Neural crest cell (in vitro differentiated cells): ENCODE data around the gene CPAMD8. TPM values are rescaled to one million over a fixed set of nuclear protein-coding genes. Genes with fewer than 3 reads are reported as not detected.

Experiments
- DNase-seq: peaks from one replicate; pipeline ENCODE4 v3.0.0; 2021; ENCODE audit warnings: low read depth, mixed read lengths, low spot score
- H3K27ac Mint-ChIP-seq: one replicate; pipeline ENCODE4 v1.8.0; 2021; ENCODE audit warnings: mild to moderate bottlenecking, mixed read lengths; ENCODE audit not compliant: unreplicated experiment
- H3K27me3 Mint-ChIP-seq: 2 replicates; pipeline ENCODE4 v1.8.0; 2021; ENCODE audit warnings: low read depth, mild to moderate bottlenecking, mixed read lengths
- H3K36me3 Mint-ChIP-seq: 2 replicates; pipeline ENCODE4 v1.8.0; 2021; ENCODE audit warnings: low read depth, mild to moderate bottlenecking, mixed read lengths
- H3K4me1 Mint-ChIP-seq: 2 replicates; pipeline ENCODE4 v1.8.0; 2021; ENCODE audit warnings: mixed read lengths
- H3K4me3 Mint-ChIP-seq: one replicate; pipeline ENCODE4 v1.8.0; 2021; ENCODE audit warnings: mild to moderate bottlenecking, mixed read lengths
- H3K9me3 Mint-ChIP-seq: 2 replicates; pipeline ENCODE4 v1.8.0; 2021; ENCODE audit warnings: mixed read lengths
- CTCF ChIP-seq: fragments of 200-600 bp; sonication (generic); conservative IDR thresholded peaks from 2 replicates; pipeline ENCODE4 v1.5.0; 2021; ENCODE audit warnings: antibody characterized with exemption, mild to moderate bottlenecking
- total RNA-seq: library from RNA; stranded (reverse); gene quantifications from 2 replicates; pipeline ENCODE4 v1.2.1, GENCODE V29; 2021

Gene CPAMD8
- total RNA-seq, 1 donor from 2014 or later = 14.5 TPM

- Mint-ChIP-seq H3K9me3 (no peaks in the 10 kb centered on the region), H3K27ac (no peak overlapping the region), H3K36me3 (no peaks in the 10 kb centered on the region), H3K27me3 (peaks cover 11% of the 10 kb centered on the region), H3K4me1 (peaks cover 4% of the 10 kb centered on the region), H3K4me3 (no peak overlapping the region)
- TF ChIP-seq CTCF = no peak
- no peak for DNase-seq
Measured at GRCh38 chr19:16903347-16903746, 123.3 kb downstream of the CPAMD8 start.

GRCh38 chr19:16902545-16902944 is 124.1 kb downstream of the CPAMD8 start:
- peaks cover 5% of the 10 kb centered on the region for H3K4me1 Mint-ChIP-seq
- H3K4me3 Mint-ChIP-seq = no peak overlapping the region
- no peak for DNase-seq
- H3K27ac Mint-ChIP-seq = no peak overlapping the region
- no peaks in the 10 kb centered on the region for H3K9me3 Mint-ChIP-seq
- H3K27me3 Mint-ChIP-seq = peaks cover 15% of the 10 kb centered on the region
- no peak for TF ChIP-seq CTCF
- no peaks in the 10 kb centered on the region for H3K36me3 Mint-ChIP-seq

GRCh38 chr19:16901491-16902175 is 125.0 kb downstream of the CPAMD8 start:
- no peak for DNase-seq
- Mint-ChIP-seq H3K36me3 (no peaks in the 10 kb centered on the region), H3K9me3 (no peaks in the 10 kb centered on the region), H3K4me1 (peaks cover 5% of the 10 kb centered on the region), H3K4me3 (peak overlapping the region; percentile 51), H3K27me3 (peaks cover 19% of the 10 kb centered on the region), H3K27ac (no peak overlapping the region)
- no peak for TF ChIP-seq CTCF

GRCh38 chr19:16899566-16900075 is 127.0 kb downstream of the CPAMD8 start:
- H3K36me3 Mint-ChIP-seq = no peaks in the 10 kb centered on the region
- peak overlapping the region; percentile 70 for H3K4me3 Mint-ChIP-seq
- peaks cover 35% of the 10 kb centered on the region for H3K27me3 Mint-ChIP-seq
- TF ChIP-seq CTCF = peak; percentile 62
- H3K9me3 Mint-ChIP-seq = no peaks in the 10 kb centered on the region
- H3K27ac Mint-ChIP-seq = no peak overlapping the region
- H3K4me1 Mint-ChIP-seq = peaks cover 9% of the 10 kb centered on the region
- DNase-seq = peak; percentile 29

GRCh38 chr19:16898361-16899015 is 128.1 kb downstream of the CPAMD8 start:
- Mint-ChIP-seq H3K4me1 (peaks cover 9% of the 10 kb centered on the region), H3K9me3 (no peaks in the 10 kb centered on the region), H3K4me3 (peak overlapping the region; percentile 74), H3K36me3 (no peaks in the 10 kb centered on the region), H3K27me3 (peaks cover 35% of the 10 kb centered on the region), H3K27ac (no peak overlapping the region)
- TF ChIP-seq CTCF = no peak
- DNase-seq = no peak
